Measurements from ENCODE around the gene SDR39U1.

Gene SDR39U1

GRCh38 chr14:24411443-24412389 lies 30.9 kb downstream of the SDR39U1 start:
- no peak for DNase-seq (ENCODE audit: low read depth)

- DNase-seq (ENCODE audit: low read depth): no peak
Measured at GRCh38 chr14:24409956-24410355, 32.6 kb downstream of the SDR39U1 start.

- no peak for DNase-seq (ENCODE audit: low read depth)
Measured at GRCh38 chr14:24409192-24409591, 33.4 kb downstream of the SDR39U1 start.

GRCh38 chr14:24408764-24409163 lies 33.8 kb downstream of the SDR39U1 start:
- no peak for DNase-seq (ENCODE audit: low read depth)

- no peak for DNase-seq (ENCODE audit: low read depth)
Measured at GRCh38 chr14:24407608-24408325, 34.8 kb downstream of the SDR39U1 start.

GRCh38 chr14:24406416-24406815 lies 36.2 kb downstream of the SDR39U1 start:
- DNase-seq (ENCODE audit: low read depth): no peak

- DNase-seq (ENCODE audit: low read depth): no peak
Measured at GRCh38 chr14:24404814-24405213, 37.8 kb downstream of the SDR39U1 start.

GRCh38 chr14:24403294-24403998 lies 39.1 kb downstream of the SDR39U1 start:
- DNase-seq (ENCODE audit: low read depth): no peak

- DNase-seq (ENCODE audit: low read depth): no peak
Measured at GRCh38 chr14:24401810-24402702, 40.5 kb downstream of the SDR39U1 start.

GRCh38 chr14:24399999-24400718 lies 42.4 kb downstream of the SDR39U1 start:
- no peak for DNase-seq (ENCODE audit: low read depth)

- no peak for DNase-seq (ENCODE audit: low read depth)
Measured at GRCh38 chr14:24399447-24399822, 43.1 kb downstream of the SDR39U1 start.

GRCh38 chr14:24398653-24399446 lies 43.7 kb downstream of the SDR39U1 start, which contains the start of gene NYNRIN:
NYNRIN (plus strand) TSS chr14:24399003; CDS start chr14:24399247, 244 bp downstream.
- peak; percentile 24 for DNase-seq (ENCODE audit: low read depth)

- no peak for DNase-seq (ENCODE audit: low read depth)
Measured at GRCh38 chr14:24398293-24398652, 44.3 kb downstream of the SDR39U1 start.

GRCh38 chr14:24397639-24398292 lies 44.8 kb downstream of the SDR39U1 start:
- DNase-seq (ENCODE audit: low read depth): no peak

GRCh38 chr14:24395609-24396582 lies 46.7 kb downstream of the SDR39U1 start:
- DNase-seq (ENCODE audit: low read depth): no peak

GRCh38 chr14:24394275-24394674 lies 48.3 kb downstream of the SDR39U1 start:
- no peak for DNase-seq (ENCODE audit: low read depth)

GRCh38 chr14:24392325-24393091 lies 50.1 kb downstream of the SDR39U1 start:
- DNase-seq (ENCODE audit: low read depth): no peak
